SK-MEL-5 (cell line): ENCODE results near the gene TES. TPM values are rescaled to one million over a fixed set of nuclear protein-coding genes. Genes with fewer than 3 reads are reported as not detected.
"Not testable (repeated sequence)": the region's sequence is repeated elsewhere in the genome, so short reads cannot be mapped to it uniquely, and the experiment has no call there.

Source experiments
- DNase-seq: peaks from one replicate; pipeline ENCODE4 v3.0.0-alpha.2; 2016; ENCODE audit warnings: low read depth, low spot score
- in situ Hi-C: cut with HindIII; loops from 2 replicates; pipeline ENCODE4 v1.10.0; 2016; ENCODE audit warnings: low sequenced_read_pairs, high pct_unique_total_duplicates, low pct_unique_long_range_greater_than_20kb
- total RNA-seq: library from RNA; depleted of rRNA; stranded (reverse); fragments of >200 nt; shearing (Covaris generic); gene quantifications from 2 replicates; pipeline ENCODE4 v1.2.3, GENCODE V29; 2014

The TES gene
- total RNA-seq, 1 experiment from 2014 or later, result 40.5 TPM

GRCh38 chr7:116231543-116231942 lies 21.2 kb downstream of the TES start:
- no peak for DNase-seq
- in situ Hi-C loops, result no loop called here

- DNase-seq, result peak; percentile 63
- in situ Hi-C loops, result no loop called here
Observed at GRCh38 chr7:116231949-116232348, 21.6 kb downstream of the TES start.

- no peak for DNase-seq
- in situ Hi-C loops, result no loop called here
Observed at GRCh38 chr7:116232350-116232749, 22.0 kb downstream of the TES start.

- in situ Hi-C loops, result no loop called here
- no peak for DNase-seq
Observed at GRCh38 chr7:116232920-116233319, 22.6 kb downstream of the TES start.

GRCh38 chr7:116234517-116235200 lies 24.3 kb downstream of the TES start:
- in situ Hi-C loops, result no loop called here
- DNase-seq, result no peak

- no peak for DNase-seq
- in situ Hi-C loops, result no loop called here
Observed at GRCh38 chr7:116235380-116235779, 25.0 kb downstream of the TES start.

GRCh38 chr7:116236020-116236630 lies 25.8 kb downstream of the TES start:
- in situ Hi-C loops, result no loop called here
- DNase-seq, result peak; percentile 79

GRCh38 chr7:116239020-116239419 lies 28.7 kb downstream of the TES start:
- in situ Hi-C loops, result no loop called here
- no peak for DNase-seq

- in situ Hi-C loops, result no loop called here
- DNase-seq, result no peak
Observed at GRCh38 chr7:116239434-116239833, 29.1 kb downstream of the TES start.

- in situ Hi-C loops, result no loop called here
- no peak for DNase-seq
Observed at GRCh38 chr7:116240024-116240668, 29.8 kb downstream of the TES start.

- in situ Hi-C loops, result no loop called here
- DNase-seq, result no peak
Observed at GRCh38 chr7:116241291-116241690, 31.0 kb downstream of the TES start.

- DNase-seq, result no peak
- in situ Hi-C loops, result no loop called here
Observed at GRCh38 chr7:116242178-116242577, 31.8 kb downstream of the TES start.

GRCh38 chr7:116242759-116243158 lies 32.4 kb downstream of the TES start:
- no peak for DNase-seq
- in situ Hi-C loops, result no loop called here

GRCh38 chr7:116244803-116245202 lies 34.5 kb downstream of the TES start:
- not testable (repeated sequence) for DNase-seq

GRCh38 chr7:116246357-116246756 lies 36.0 kb downstream of the TES start:
- in situ Hi-C loops, result no loop called here
- DNase-seq, result no peak

More at GRCh38 chr7:116244803-116245202, 34.5 kb downstream of the TES start:
- in situ Hi-C loops, result not testable (repeated sequence)

GRCh38 chr7:116249969-116250553 lies 39.7 kb downstream of the TES start:
- DNase-seq, result peak; percentile 88
- in situ Hi-C loops, result loop anchor here (5.0 to 25.0 kb wide), 3 partner anchors 92 to 345 kb away; no protein-coding TSS in a partner anchor

- in situ Hi-C loops, result loop anchor here (5.0 to 25.0 kb wide), 3 partner anchors 91 to 343 kb away; no protein-coding TSS in a partner anchor
- no peak for DNase-seq
Observed at GRCh38 chr7:116251675-116252074, 41.3 kb downstream of the TES start.

- in situ Hi-C loops, result loop anchor here (5.0 to 25.0 kb wide), 3 partner anchors 90 to 343 kb away; no protein-coding TSS in a partner anchor
- DNase-seq, result no peak
Observed at GRCh38 chr7:116252249-116252648, 41.9 kb downstream of the TES start.
